Small intestine (tissue), 7 donors: ENCODE data around the gene PRRC2B. TPM values are rescaled to one million over a fixed set of nuclear protein-coding genes. Genes with fewer than 3 reads are reported as not detected.

Source experiments
- DNase-seq, 2 donors: peaks; one replicate each; pipeline versions ENCODE4 v3.0.0 to v3.0.0-alpha.2; 2013
- FAIRE-seq: peaks from 2 replicates; lab custom pipeline; 2012; peaks lifted over from hg19 to GRCh38; lab: Jason Lieb, UNC
- H3K27ac ChIP-seq, 3 donors: one replicate each; pipeline ENCODE4 v1.5.1; 2013; ENCODE audit warnings: low read length in 2 of 3, mild to moderate bottlenecking in 2 of 3, control low read depth in 1 of 3, inconsistent platforms in 1 of 3, low read depth in 1 of 3, moderate library complexity in 1 of 3
- H3K27me3 ChIP-seq, 3 donors: one replicate each; pipeline ENCODE4 v1.6.1; 2013; ENCODE audit warnings: low read length in 3 of 3, inconsistent platforms in 1 of 3; ENCODE audit not compliant: control insufficient read depth in 3 of 3, insufficient read depth in 3 of 3
- H3K36me3 ChIP-seq, 3 donors: one replicate each; pipeline ENCODE4 v1.6.1; 2013; ENCODE audit warnings: low read length in 3 of 3, inconsistent platforms in 1 of 3, low read depth in 1 of 3, mild to moderate bottlenecking in 1 of 3, moderate library complexity in 1 of 3; ENCODE audit not compliant: control insufficient read depth in 3 of 3, insufficient read depth in 2 of 3
- H3K4me1 ChIP-seq, 3 donors: one replicate each; pipeline ENCODE4 v1.6.1; 2013; ENCODE audit warnings: low read length in 2 of 3, inconsistent platforms in 1 of 3, low read depth in 1 of 3, mild to moderate bottlenecking in 1 of 3, moderate library complexity in 1 of 3; ENCODE audit not compliant: control insufficient read depth in 3 of 3, insufficient read depth in 2 of 3
- H3K4me3 ChIP-seq, 3 donors: one replicate each; pipeline ENCODE4 v1.5.1; 2013; ENCODE audit warnings: low read length in 3 of 3, control low read depth in 1 of 3, inconsistent platforms in 1 of 3, low read depth in 1 of 3, mild to moderate bottlenecking in 1 of 3, moderate library complexity in 1 of 3
- H3K9me3 ChIP-seq, 2 donors: one replicate each; pipeline ENCODE4 v1.6.1; 2013; ENCODE audit warnings: low read depth in 1 of 2, low read length in 1 of 2; ENCODE audit not compliant: control insufficient read depth in 2 of 2, insufficient read depth in 1 of 2
- WGBS, 3 donors: extraction: QIAGEN DNeasy Blood & Tissue Kit; methylation state at CpG; one replicate each; pipeline ENCODE4 v1.1.7; 2013; 5-methylcytosine and 5-hydroxymethylcytosine counted together
- polyA plus RNA-seq, 4 donors: library from polyadenylated mRNA; stranded (reverse) in 3 of 4; unstranded in 1 of 4; fragments of 200-250 nt in 3 of 4; fragments of 120-200 nt in 1 of 4; gene quantifications; one replicate each; pipeline versions ENCODE4 v1.2.1 to v1.2.3, GENCODE V29; 2013
- donor health status: healthy with polysubstance abuse.
- donor health status: control.
- donor health status: control.
- donor health status: Bipolar disorder and iron deficiency.
- donor health status: healthy.

Gene PRRC2B
- polyA plus RNA-seq, 4 donors: 18.9 to 138 (median 40.7) TPM

GRCh38 chr9:131480258-131480657 lies 86.4 kb downstream of the PRRC2B start:
- H3K27me3 ChIP-seq: no peaks in the 10 kb centered on the region
- no peak overlapping the region for H3K27ac ChIP-seq
- peaks cover 38 to 98% (median 58%) of the 10 kb centered on the region in 3 donors for H3K36me3 ChIP-seq
- no peaks in the 10 kb centered on the region for H3K9me3 ChIP-seq
- no peaks in the 10 kb centered on the region for H3K4me1 ChIP-seq
- FAIRE-seq (no peak), DNase-seq (no peak)
- H3K4me3 ChIP-seq: no peak overlapping the region
- WGBS, 3 donors: 96 to 100% (median 96%) methylated on average over 1 of the region's 1 CpG

GRCh38 chr9:131481441-131482342 lies 87.8 kb downstream of the PRRC2B start:
- FAIRE-seq: no peak
- Histone ChIP-seq H3K27ac (no peak overlapping the region), H3K4me1 (no peaks in the 10 kb centered on the region), H3K27me3 (no peaks in the 10 kb centered on the region), H3K4me3 (no peak overlapping the region), H3K9me3 (no peaks in the 10 kb centered on the region), H3K36me3 (peaks cover 31 to 97% (median 46%) of the 10 kb centered on the region in 3 donors)
- DNase-seq: no peak
- WGBS, 3 donors: 86 to 88% (median 86%) methylated on average over 19 of the region's 19 CpGs

GRCh38 chr9:131482343-131483006 lies 88.6 kb downstream of the PRRC2B start:
- H3K27ac ChIP-seq: no peak overlapping the region
- 91 to 92% (median 92%) methylated on average over 22 to 24 of the region's 24 CpGs for WGBS, 3 donors
- no peaks in the 10 kb centered on the region for H3K9me3 ChIP-seq
- no peak overlapping the region for H3K4me3 ChIP-seq
- DNase-seq (no peak), FAIRE-seq (no peak)
- H3K4me1 ChIP-seq: no peaks in the 10 kb centered on the region
- H3K27me3 ChIP-seq: no peaks in the 10 kb centered on the region
- H3K36me3 ChIP-seq: peaks cover 32 to 96% (median 45%) of the 10 kb centered on the region in 3 donors

DNA sequence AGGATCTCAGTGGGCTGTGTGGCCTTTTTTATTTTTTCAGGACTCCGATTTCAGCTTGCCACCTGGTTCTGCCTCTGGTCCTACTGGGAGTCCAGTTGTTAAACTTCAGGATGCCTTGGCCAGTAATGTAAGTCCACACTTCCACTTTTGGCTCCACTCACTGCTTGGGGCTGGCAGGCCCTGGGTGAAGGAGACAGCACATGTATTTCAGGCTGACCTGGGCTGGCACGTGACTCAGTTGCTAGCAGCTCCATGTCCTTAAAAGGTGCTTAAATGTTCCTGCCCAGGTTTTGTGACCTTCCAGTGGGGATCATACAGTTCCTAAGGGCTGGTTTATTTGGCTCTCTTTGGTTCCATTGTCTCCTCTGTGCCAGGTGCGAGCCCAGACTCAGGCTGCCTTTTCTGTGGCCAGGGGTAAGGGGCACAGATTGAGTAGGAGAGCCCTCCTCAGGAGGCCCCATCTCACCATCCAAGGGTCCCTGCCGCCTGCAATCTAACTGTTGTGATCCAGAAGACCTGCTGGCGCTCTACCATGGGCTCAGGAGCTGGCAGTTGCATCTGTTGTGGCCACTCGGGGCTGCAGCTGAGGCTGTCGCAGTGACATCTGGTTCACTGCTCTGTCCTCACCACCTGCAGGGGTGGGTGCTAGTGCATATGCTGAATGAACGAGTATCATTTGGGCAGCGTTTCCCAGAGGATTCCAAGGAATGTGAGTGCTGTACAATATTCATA lies 89.6 kb downstream of the PRRC2B start:
- Histone ChIP-seq H3K4me1 (no peaks in the 10 kb centered on the region), H3K27ac (no peak overlapping the region), H3K27me3 (no peaks in the 10 kb centered on the region), H3K9me3 (no peaks in the 10 kb centered on the region), H3K36me3 (peaks cover 34 to 96% (median 40%) of the 10 kb centered on the region in 3 donors), H3K4me3 (no peak overlapping the region)
- WGBS, 3 donors: 87 to 89% (median 88%) methylated on average over 9 of the region's 9 CpGs
- DNase-seq (no peak), FAIRE-seq (no peak)

DNA sequence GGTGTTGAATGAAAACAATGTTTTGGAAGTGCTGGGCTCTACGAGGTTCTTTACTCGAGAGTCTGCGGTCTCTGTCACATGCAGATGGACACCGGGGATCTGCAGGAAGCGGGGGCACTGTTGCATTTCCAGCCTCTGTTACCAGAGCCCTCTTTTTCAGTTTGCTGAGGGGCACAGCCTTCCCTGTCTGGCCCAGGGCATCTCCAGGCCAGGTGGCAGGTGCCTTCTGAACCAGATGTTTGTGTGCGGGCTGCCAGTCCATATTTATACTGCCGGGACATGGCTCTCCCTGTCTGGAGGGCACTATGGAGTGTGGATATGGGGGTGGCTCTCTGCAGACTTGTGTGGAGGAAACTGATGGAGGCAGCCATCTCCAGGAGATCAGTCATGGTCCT lies 90.2 kb downstream of the PRRC2B start:
- Histone ChIP-seq H3K9me3 (no peaks in the 10 kb centered on the region), H3K36me3 (peaks cover 34 to 96% (median 36%) of the 10 kb centered on the region in 3 donors), H3K27ac (no peak overlapping the region), H3K4me3 (no peak overlapping the region), H3K4me1 (no peaks in the 10 kb centered on the region), H3K27me3 (no peaks in the 10 kb centered on the region)
- DNase-seq (no peak), FAIRE-seq (no peak)
- WGBS, 3 donors: 94 to 96% (median 96%) methylated on average over 7 of the region's 7 CpGs

DNA sequence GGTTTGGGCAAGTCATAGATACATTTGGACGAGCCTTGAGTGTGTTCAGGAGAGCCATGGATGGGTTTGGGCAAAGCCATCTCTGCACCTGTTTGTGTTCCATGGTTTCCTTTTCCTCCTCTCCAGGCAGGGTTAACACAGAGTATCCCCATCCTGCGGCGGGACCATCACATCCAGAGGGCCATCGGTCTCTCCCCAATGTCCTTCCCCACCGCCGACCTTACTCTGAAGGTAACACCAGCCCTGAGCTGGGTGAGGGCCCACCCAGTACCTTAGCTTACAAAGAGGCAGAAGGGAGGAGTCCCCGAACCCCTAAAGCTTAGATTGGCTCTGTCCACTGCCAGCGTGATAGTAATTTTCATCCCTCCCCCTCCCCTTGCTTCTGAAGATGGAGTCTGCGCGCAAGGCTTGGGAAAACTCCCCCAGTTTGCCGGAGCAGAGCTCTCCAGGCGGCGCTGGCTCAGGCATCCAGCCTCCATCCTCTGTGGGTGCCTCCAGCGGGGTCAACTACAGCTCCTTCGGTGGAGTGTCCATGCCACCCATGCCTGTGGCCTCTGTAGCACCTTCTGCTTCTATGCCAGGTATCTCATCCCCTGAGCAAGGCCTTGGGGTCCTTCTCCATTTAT lies 90.8 kb downstream of the PRRC2B start:
- FAIRE-seq: no peak

DNA sequence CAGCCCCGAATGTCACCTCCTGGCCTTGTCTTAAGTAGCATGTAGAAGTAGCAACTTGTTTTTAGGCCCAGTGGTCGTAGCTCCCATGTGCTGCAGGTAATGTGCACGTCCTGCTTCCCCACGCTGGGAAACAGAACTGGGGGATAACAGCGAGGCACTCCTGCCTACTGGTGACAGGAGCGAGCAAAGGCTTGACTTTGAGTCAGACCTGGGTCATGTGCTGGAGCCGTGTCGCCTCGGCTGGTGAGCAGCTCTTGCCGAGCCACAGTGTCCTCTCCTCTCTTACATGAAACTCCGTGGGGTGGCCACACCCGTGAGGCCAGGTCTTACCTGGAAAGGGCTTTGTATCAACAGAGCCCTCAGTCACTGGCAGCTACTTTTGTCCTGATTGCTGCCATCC lies 91.3 kb downstream of the PRRC2B start:
- no peak overlapping the region for H3K4me3 ChIP-seq
- WGBS, 3 donors: 89 to 94% (median 93%) methylated on average over 12 of the region's 12 CpGs
- no peak overlapping the region for H3K27ac ChIP-seq
- no peaks in the 10 kb centered on the region for H3K4me1 ChIP-seq
- peaks cover 35 to 97% (median 38%) of the 10 kb centered on the region in 3 donors for H3K36me3 ChIP-seq
- FAIRE-seq: no peak
- H3K9me3 ChIP-seq: no peaks in the 10 kb centered on the region
- no peaks in the 10 kb centered on the region for H3K27me3 ChIP-seq
- no peak for DNase-seq

More for the DNA sequence above, 90.8 kb downstream of the PRRC2B start:
- Histone ChIP-seq H3K27ac (no peak overlapping the region), H3K9me3 (no peaks in the 10 kb centered on the region), H3K4me3 (no peak overlapping the region), H3K27me3 (no peaks in the 10 kb centered on the region), H3K36me3 (peaks cover 31 to 96% (median 36%) of the 10 kb centered on the region in 3 donors), H3K4me1 (no peaks in the 10 kb centered on the region)
- WGBS, 3 donors: 94 to 97% (median 95%) methylated on average over 15 of the region's 15 CpGs
- no peak for DNase-seq
